Measurements from ENCODE around the gene NAA20.
"Not testable (repeated sequence)": the region's sequence is repeated elsewhere in the genome, so short reads cannot be mapped to it uniquely, and the experiment has no call there.

NAA20 gene

DNA sequence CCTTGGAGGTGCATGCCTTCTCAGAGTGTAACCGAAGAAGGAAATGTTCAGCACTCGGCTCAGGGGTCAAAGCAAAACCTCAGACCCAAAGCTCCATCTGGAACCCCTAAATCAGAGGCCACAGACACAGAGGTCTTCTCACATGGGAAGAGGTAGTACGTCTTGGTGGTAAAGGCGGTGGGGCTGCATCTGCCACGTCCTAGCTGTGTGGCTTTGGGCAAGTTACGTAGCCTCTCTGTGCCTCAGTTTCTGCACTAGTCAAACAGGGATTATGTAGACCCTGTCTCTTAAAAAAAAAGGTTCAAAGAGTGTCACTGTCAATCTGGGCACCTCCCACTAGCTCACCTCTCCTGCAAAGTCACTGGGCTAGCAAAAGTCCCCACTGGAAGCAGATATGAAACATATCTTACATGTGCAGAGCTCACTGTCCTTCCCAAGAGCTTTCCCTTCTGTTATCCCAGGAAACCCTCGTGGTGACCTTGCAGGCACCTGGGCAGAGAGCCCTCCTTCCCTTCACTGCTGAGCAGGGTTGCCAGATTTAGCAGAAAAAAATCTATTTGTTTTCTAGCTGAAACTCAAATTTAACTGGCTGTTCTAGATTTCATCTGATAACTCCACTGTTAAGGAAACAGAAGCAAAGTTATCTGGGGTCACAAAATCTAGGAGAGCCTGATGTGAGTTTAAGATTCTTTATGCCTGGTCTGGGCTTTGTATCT lies 18.0 kb upstream of the NAA20 start:
- DNase-seq (ENCODE audit: extremely low read depth, insufficient read length): no peak
- Histone ChIP-seq H3K27me3 (replicated peaks; ENCODE audit: control insufficient read depth, insufficient read depth, low read length) (peaks cover 2% of the 10 kb centered on the region), H3K36me3 (ENCODE audit: control insufficient read depth, insufficient read depth, low read length) (no peaks in the 10 kb centered on the region), H3K4me3 (replicated peaks; ENCODE audit: low read depth, low read length) (no peak overlapping the region)
- TF ChIP-seq, protein P1, sequence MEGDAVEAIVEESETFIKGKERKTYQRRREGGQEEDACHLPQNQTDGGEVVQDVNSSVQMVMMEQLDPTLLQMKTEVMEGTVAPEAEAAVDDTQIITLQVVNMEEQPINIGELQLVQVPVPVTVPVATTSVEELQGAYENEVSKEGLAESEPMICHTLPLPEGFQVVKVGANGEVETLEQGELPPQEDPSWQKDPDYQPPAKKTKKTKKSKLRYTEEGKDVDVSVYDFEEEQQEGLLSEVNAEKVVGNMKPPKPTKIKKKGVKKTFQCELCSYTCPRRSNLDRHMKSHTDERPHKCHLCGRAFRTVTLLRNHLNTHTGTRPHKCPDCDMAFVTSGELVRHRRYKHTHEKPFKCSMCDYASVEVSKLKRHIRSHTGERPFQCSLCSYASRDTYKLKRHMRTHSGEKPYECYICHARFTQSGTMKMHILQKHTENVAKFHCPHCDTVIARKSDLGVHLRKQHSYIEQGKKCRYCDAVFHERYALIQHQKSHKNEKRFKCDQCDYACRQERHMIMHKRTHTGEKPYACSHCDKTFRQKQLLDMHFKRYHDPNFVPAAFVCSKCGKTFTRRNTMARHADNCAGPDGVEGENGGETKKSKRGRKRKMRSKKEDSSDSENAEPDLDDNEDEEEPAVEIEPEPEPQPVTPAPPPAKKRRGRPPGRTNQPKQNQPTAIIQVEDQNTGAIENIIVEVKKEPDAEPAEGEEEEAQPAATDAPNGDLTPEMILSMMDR (IDR thresholded peaks at IDR 0.05; ENCODE audit: insufficient read depth, low read length, poor library complexity, severe bottlenecking): no peak

GRCh38 chr20:20000211-20000968 lies 16.8 kb upstream of the NAA20 start:
- no peak for DNase-seq (ENCODE audit: extremely low read depth, insufficient read length)
- Histone ChIP-seq H3K4me3 (replicated peaks; ENCODE audit: low read depth, low read length) (no peak overlapping the region), H3K27me3 (replicated peaks; ENCODE audit: control insufficient read depth, insufficient read depth, low read length) (peaks cover 2% of the 10 kb centered on the region), H3K36me3 (ENCODE audit: control insufficient read depth, insufficient read depth, low read length) (no peaks in the 10 kb centered on the region)
- TF ChIP-seq, protein P1 (IDR thresholded peaks at IDR 0.05; ENCODE audit: insufficient read depth, low read length, poor library complexity, severe bottlenecking): no peak

DNA sequence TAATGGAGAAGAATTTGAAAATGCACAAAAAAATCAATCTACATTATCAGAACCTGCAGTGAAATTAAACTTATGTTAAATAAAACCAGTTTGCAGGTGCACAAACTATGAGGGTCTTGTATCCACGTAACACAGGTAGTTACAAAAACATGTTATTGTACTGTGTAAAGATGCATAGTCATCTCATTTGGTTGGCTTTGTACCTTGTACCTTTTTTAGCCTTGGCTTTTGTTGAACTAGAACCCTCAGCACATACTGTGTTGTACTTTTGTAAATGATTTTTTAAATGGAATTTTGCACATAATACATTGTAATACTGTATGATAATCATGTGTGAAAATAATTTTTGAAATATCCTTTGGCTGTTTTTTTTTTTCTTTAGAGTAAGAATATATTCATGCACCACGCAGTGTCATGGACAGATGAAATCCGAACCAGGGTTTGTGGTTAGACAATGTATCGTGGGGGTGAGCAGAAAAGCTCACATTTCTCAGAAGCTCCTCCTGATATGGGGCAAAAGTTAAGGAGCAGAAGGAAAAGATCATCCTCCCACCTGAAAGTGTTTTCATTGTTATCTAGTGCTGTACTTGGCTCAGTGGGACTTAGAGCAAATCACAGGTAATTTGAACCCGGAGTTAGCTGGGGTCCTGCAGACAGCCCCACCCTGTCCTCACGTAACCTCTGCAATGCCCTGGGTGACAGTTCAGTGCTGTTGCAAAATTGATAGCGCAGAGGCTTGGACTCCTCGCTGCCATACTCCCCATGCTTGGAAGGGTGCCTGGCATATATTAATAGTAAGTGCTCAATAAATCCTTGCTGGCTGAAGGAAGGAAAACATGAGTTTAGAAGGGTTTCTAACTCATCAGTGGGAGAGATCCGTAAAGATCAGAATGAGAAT lies 14.8 kb upstream of the NAA20 start:
- Histone ChIP-seq H3K4me3 (replicated peaks; ENCODE audit: low read depth, low read length) (no peak overlapping the region), H3K36me3 (ENCODE audit: control insufficient read depth, insufficient read depth, low read length) (no peaks in the 10 kb centered on the region), H3K27me3 (replicated peaks; ENCODE audit: control insufficient read depth, insufficient read depth, low read length) (peaks cover 2% of the 10 kb centered on the region)
- no peak for DNase-seq (ENCODE audit: extremely low read depth, insufficient read length)
- TF ChIP-seq, protein P1 (IDR thresholded peaks at IDR 0.05; ENCODE audit: insufficient read depth, low read length, poor library complexity, severe bottlenecking): no peak

- H3K36me3 ChIP-seq (ENCODE audit: control insufficient read depth, insufficient read depth, low read length): no peaks in the 10 kb centered on the region
- peaks cover 2% of the 10 kb centered on the region for H3K27me3 ChIP-seq (replicated peaks; ENCODE audit: control insufficient read depth, insufficient read depth, low read length)
- 0 out of 2 replicates have a peak overlapping the region, but pooled peaks have one; percentile 2 for H3K4me3 ChIP-seq (replicated peaks; ENCODE audit: low read depth, low read length)
- TF ChIP-seq, protein P1 (IDR thresholded peaks at IDR 0.05; ENCODE audit: insufficient read depth, low read length, poor library complexity, severe bottlenecking): no peak
- peak; percentile 50 for DNase-seq (ENCODE audit: extremely low read depth, insufficient read length)
These were observed 13.9 kb upstream of the NAA20 start for GRCh38 chr20:20003031-20003954.

- DNase-seq (ENCODE audit: extremely low read depth, insufficient read length); H3K36me3 ChIP-seq (ENCODE audit: control insufficient read depth, insufficient read depth, low read length); H3K4me3 ChIP-seq (replicated peaks; ENCODE audit: low read depth, low read length); H3K27me3 ChIP-seq (replicated peaks; ENCODE audit: control insufficient read depth, insufficient read depth, low read length): not testable (repeated sequence)
These were observed 13.2 kb upstream of the NAA20 start for GRCh38 chr20:20003955-20004322.
